GM12878 (cell line): ENCODE results near the gene TXLNA.

Source experiments
- CTCF ChIP-seq, 3 experiments: IDR thresholded peaks in 2 of 3; conservative IDR thresholded peaks in 1 of 3; 2 replicates each; pipeline ENCODE4 v1.5.1; 2011; ENCODE audit warnings: low read depth in 3 of 3, low read length in 3 of 3, mild to moderate bottlenecking in 3 of 3, control low read depth in 2 of 3, moderate library complexity in 2 of 3, inconsistent platforms in 1 of 3, mixed read lengths in 1 of 3; ENCODE audit not compliant: control insufficient read depth in 2 of 3, insufficient read depth in 1 of 3; ENCODE audit errors: extremely low read depth in 1 of 3
- RAD21 ChIP-seq: IDR thresholded peaks from 2 replicates; pipeline ENCODE4 v1.6.1; 2011; ENCODE audit warnings: mild to moderate bottlenecking, low read depth, low read length, moderate library complexity; ENCODE audit not compliant: insufficient read depth
- TF ChIP-seq, protein P1 (sequence below): IDR thresholded peaks from 2 replicates; pipeline ENCODE4 v1.6.1; 2011; ENCODE audit warnings: borderline replicate concordance, low read depth, mild to moderate bottlenecking, moderate library complexity, low read length; ENCODE audit not compliant: insufficient read depth, poor library complexity, severe bottlenecking

DNA sequence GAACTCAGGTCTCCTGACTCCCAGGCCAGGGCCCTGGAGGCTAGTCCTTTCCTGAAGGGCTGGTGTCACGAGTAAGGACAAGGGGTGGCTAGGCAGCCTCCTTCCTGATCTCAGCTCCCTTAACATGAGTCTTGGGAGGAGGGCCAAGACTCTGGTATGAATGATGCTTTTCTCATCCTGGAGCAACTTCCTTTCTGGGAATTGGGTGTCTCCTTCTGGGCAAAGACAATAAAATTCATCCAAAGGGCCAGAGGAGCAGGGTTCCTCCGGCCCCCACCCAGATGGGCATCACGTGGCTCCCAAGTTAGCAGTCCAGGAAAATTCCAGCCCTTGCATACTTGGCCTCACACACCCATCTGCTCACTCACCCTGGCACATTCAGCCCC lies 67.4 kb downstream of the TXLNA start, which contains the start of gene FAM167B:
- TF ChIP-seq, protein P1, sequence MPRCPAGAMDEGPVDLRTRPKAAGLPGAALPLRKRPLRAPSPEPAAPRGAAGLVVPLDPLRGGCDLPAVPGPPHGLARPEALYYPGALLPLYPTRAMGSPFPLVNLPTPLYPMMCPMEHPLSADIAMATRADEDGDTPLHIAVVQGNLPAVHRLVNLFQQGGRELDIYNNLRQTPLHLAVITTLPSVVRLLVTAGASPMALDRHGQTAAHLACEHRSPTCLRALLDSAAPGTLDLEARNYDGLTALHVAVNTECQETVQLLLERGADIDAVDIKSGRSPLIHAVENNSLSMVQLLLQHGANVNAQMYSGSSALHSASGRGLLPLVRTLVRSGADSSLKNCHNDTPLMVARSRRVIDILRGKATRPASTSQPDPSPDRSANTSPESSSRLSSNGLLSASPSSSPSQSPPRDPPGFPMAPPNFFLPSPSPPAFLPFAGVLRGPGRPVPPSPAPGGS = no peak
- TF ChIP-seq CTCF (IDR thresholded peaks at IDR 0.05 in 2 of 3, conservative IDR thresholded peaks at IDR 0.05 in 1 of 3; ENCODE audit: control insufficient read depth in 2 of 3, extremely low read depth in 1 of 3, insufficient read depth in 1 of 3, low read depth in 3 of 3, low read length in 3 of 3) (no peak), RAD21 (no peak)
